ENCODE measurements around the gene E2F6. TPM values are rescaled to one million over a fixed set of nuclear protein-coding genes. Genes with fewer than 3 reads are reported as not detected.

The E2F6 gene
- total RNA-seq, 1 donor from 2014 or later = 19.4 TPM

- TF ChIP-seq, protein P1, sequence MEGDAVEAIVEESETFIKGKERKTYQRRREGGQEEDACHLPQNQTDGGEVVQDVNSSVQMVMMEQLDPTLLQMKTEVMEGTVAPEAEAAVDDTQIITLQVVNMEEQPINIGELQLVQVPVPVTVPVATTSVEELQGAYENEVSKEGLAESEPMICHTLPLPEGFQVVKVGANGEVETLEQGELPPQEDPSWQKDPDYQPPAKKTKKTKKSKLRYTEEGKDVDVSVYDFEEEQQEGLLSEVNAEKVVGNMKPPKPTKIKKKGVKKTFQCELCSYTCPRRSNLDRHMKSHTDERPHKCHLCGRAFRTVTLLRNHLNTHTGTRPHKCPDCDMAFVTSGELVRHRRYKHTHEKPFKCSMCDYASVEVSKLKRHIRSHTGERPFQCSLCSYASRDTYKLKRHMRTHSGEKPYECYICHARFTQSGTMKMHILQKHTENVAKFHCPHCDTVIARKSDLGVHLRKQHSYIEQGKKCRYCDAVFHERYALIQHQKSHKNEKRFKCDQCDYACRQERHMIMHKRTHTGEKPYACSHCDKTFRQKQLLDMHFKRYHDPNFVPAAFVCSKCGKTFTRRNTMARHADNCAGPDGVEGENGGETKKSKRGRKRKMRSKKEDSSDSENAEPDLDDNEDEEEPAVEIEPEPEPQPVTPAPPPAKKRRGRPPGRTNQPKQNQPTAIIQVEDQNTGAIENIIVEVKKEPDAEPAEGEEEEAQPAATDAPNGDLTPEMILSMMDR (conservative IDR thresholded peaks at IDR 0.05) = no peak
- DNase-seq (ENCODE audit: extremely low spot score, unreplicated experiment) = no peak
- Mint-ChIP-seq H3K4me1 (ENCODE audit: unreplicated experiment) (peaks cover 15% of the 10 kb centered on the region), H3K36me3 (peaks cover 3% of the 10 kb centered on the region), H3K4me3 (no peak overlapping the region), H3K9me3 (no peaks in the 10 kb centered on the region), H3K27ac (no peak overlapping the region), H3K27me3 (no peaks in the 10 kb centered on the region)
Measured at GRCh38 chr2:11505652-11506610, 40.0 kb upstream of the E2F6 start.

DNA sequence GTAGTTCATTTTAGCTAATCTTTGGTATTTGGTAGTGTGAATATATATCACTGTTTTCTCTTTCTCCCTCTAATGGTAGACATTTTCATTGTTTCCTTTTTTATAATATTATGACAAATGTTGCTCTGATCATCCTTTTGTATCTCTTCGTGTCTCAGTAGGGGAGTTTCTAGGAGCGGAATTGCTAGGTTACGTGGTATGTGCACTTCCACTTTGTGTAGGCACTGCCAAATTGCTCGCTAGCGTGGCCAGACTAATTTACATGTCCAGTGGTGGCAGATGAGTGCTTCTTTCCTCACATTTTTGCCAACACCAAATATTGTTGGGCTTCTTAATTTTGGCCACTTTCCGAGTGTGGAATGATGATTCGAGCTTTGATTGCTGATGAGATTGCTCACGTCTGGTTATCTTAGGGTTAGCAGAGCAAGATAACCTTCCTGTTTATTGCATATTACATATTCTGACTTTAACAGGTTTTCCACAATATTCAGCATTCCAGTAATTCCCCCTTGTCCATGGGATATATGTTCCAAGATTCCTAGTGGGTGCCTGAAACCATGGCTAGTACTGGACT is 37.5 kb upstream of the E2F6 start:
- Mint-ChIP-seq H3K4me1 (ENCODE audit: unreplicated experiment) (peaks cover 33% of the 10 kb centered on the region), H3K36me3 (peaks cover 8% of the 10 kb centered on the region), H3K27me3 (no peaks in the 10 kb centered on the region), H3K27ac (no peak overlapping the region), H3K9me3 (no peaks in the 10 kb centered on the region), H3K4me3 (no peak overlapping the region)
- DNase-seq (ENCODE audit: extremely low spot score, unreplicated experiment) = no peak
- TF ChIP-seq, protein P1 (conservative IDR thresholded peaks at IDR 0.05) = no peak

GRCh38 chr2:11502740-11503292 is 36.9 kb upstream of the E2F6 start:
- Mint-ChIP-seq H3K9me3 (no peaks in the 10 kb centered on the region), H3K27ac (no peak overlapping the region), H3K36me3 (peaks cover 8% of the 10 kb centered on the region), H3K4me3 (no peak overlapping the region), H3K4me1 (ENCODE audit: unreplicated experiment) (peaks cover 40% of the 10 kb centered on the region), H3K27me3 (no peaks in the 10 kb centered on the region)
- TF ChIP-seq, protein P1 (conservative IDR thresholded peaks at IDR 0.05) = no peak
- peak; percentile 20 for DNase-seq (ENCODE audit: extremely low spot score, unreplicated experiment)

DNA sequence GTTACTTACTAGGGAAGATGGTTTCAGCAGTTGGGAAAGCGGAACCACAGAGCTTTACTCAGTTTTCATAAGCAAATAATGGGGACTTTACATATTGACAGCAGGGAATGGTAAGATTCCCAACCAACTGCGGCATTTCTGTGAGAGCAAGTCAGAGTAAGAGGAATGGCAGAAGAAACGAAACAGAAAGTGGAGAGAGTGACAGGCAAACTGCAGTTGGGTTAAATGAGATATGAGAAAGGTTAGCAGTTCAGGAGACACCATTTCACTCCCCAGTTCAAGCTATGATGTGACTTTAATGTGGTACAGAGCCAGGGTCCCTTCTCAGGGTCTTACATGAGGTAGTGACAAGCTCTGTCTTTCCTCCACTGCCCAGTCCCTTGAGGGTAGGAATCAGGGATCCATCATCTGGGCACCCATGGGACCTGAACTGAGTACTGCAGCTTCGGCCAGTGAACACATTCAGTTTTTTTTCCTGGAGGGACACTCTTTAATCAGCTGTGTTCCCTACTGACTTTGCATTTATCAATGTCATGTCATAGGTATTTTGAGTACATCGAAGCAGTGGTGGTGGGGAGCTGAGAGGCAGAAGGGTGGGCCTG is 34.8 kb upstream of the E2F6 start:
- Mint-ChIP-seq H3K4me3 (no peak overlapping the region), H3K27me3 (no peaks in the 10 kb centered on the region), H3K9me3 (no peaks in the 10 kb centered on the region), H3K4me1 (ENCODE audit: unreplicated experiment) (peaks cover 41% of the 10 kb centered on the region), H3K27ac (no peak overlapping the region), H3K36me3 (peaks cover 8% of the 10 kb centered on the region)
- DNase-seq (ENCODE audit: extremely low spot score, unreplicated experiment) = peak; percentile 22
- TF ChIP-seq, protein P1 (conservative IDR thresholded peaks at IDR 0.05) = no peak

- Mint-ChIP-seq H3K27me3 (no peaks in the 10 kb centered on the region), H3K4me3 (peak overlapping the region; percentile 39), H3K9me3 (no peaks in the 10 kb centered on the region), H3K36me3 (peaks cover 14% of the 10 kb centered on the region), H3K4me1 (ENCODE audit: unreplicated experiment) (peaks cover 46% of the 10 kb centered on the region), H3K27ac (no peak overlapping the region)
- TF ChIP-seq, protein P1 (conservative IDR thresholded peaks at IDR 0.05) = no peak
- peak; percentile 52 for DNase-seq (ENCODE audit: extremely low spot score, unreplicated experiment)
Measured at GRCh38 chr2:11499081-11499743, 33.3 kb upstream of the E2F6 start.

Data from type B pancreatic cell (in vitro differentiated cells).